B cell (primary cell): Measurements from ENCODE around the gene LMOD2. TPM values are rescaled to one million over a fixed set of nuclear protein-coding genes. Genes with fewer than 3 reads are reported as not detected.

ENCODE experiments used
- ATAC-seq: fragments of 200-7000 bp; cut with Tn5 transposase; one replicate; pipeline ENCODE4 v1.10.0; 2021; ENCODE audit warnings: low read depth, mild to moderate bottlenecking, moderate number of reproducible peaks, moderate library complexity
- CTCF ChIA-PET: fragments of 350-600 bp; sonication (Branson Sonifier 250); formaldehyde crosslinking; loops from one replicate; lab custom pipeline; 2021; ENCODE audit warnings: antibody characterized with exemption, inconsistent platforms; lab: Charles Lee
- POLR2A ChIA-PET: fragments of 350-600 bp; sonication (Branson Sonifier 250); formaldehyde crosslinking; loops from one replicate; lab custom pipeline; 2021; ENCODE audit warnings: antibody characterized with exemption; lab: Charles Lee
- DNase-seq: peaks from one replicate; pipeline ENCODE4 v3.0.0; 2013
- H2AFZ ChIP-seq: 2 replicates; pipeline ENCODE4 v1.6.1; 2012; ENCODE audit warnings: mild to moderate bottlenecking, low read depth, low read length; ENCODE audit not compliant: insufficient read depth, poor library complexity, severe bottlenecking
- H3K27ac ChIP-seq, 2 donors: 1 replicate in 1 of 2; 2 replicates in 1 of 2; pipeline ENCODE4 v1.5.1; 2012 to 2013; ENCODE audit warnings: low read length in 2 of 2, mild to moderate bottlenecking in 2 of 2, moderate library complexity in 1 of 2
- H3K27me3 ChIP-seq, 4 experiments: fragments of 200-600 bp in 1 of 4; sonication (generic) in 1 of 4; replicated peaks in 1 of 4; 1 replicate in 2 of 4; 2 replicates in 2 of 4; pipeline versions ENCODE4 v1.6.1 to v1.7.0; 2013 to 2016; ENCODE audit warnings: low read length in 3 of 4, mild to moderate bottlenecking in 2 of 4, mixed read lengths in 1 of 4, moderate library complexity in 1 of 4; ENCODE audit not compliant: insufficient read depth in 4 of 4, control insufficient read depth in 3 of 4; ENCODE audit errors: control extremely low read depth in 1 of 4
- H3K36me3 ChIP-seq, 2 experiments: replicated peaks in 1 of 2; 1 replicate in 1 of 2; 2 replicates in 1 of 2; pipeline versions ENCODE4 v1.6.1 to v1.7.1; 2013; ENCODE audit warnings: low read length in 1 of 2; ENCODE audit not compliant: insufficient read depth in 2 of 2, control insufficient read depth in 1 of 2; ENCODE audit errors: control extremely low read depth in 1 of 2, extremely low read depth in 1 of 2
- H3K4me1 ChIP-seq, 2 donors: fragments of 200-600 bp in 1 of 2; sonication (generic) in 1 of 2; 1 replicate in 1 of 2; 2 replicates in 1 of 2; pipeline versions ENCODE4 v1.5.1 to v1.6.1; 2013 to 2017; ENCODE audit warnings: low read length in 2 of 2; ENCODE audit not compliant: control insufficient read depth in 2 of 2, insufficient read depth in 2 of 2
- H3K4me2 ChIP-seq: replicated peaks from 2 replicates; pipeline ENCODE3; 2012; ENCODE audit warnings: mild to moderate bottlenecking, low read depth, low read length; ENCODE audit not compliant: poor library complexity, severe bottlenecking
- H3K4me3 ChIP-seq, 5 experiments: fragments of 200-600 bp in 1 of 5; sonication (generic) in 1 of 5; 1 replicate in 3 of 5; 2 replicates in 2 of 5; pipeline versions ENCODE4 v1.5.1 to v1.7.0; 2011 to 2016; ENCODE audit warnings: low read length in 4 of 5, mild to moderate bottlenecking in 4 of 5, low read depth in 2 of 5, control low read depth in 1 of 5, moderate library complexity in 1 of 5; ENCODE audit not compliant: insufficient read depth in 1 of 5; ENCODE audit errors: control extremely low read depth in 1 of 5, extremely low read depth in 1 of 5
- H3K79me2 ChIP-seq: fragments of 200-600 bp; sonication (generic); one replicate; pipeline ENCODE4 v1.6.0; 2016; ENCODE audit warnings: low read length; ENCODE audit not compliant: control insufficient read depth, insufficient read depth
- H3K9ac ChIP-seq: fragments of 200-600 bp; sonication (generic); 2 replicates; pipeline ENCODE4 v1.6.1; 2017; ENCODE audit warnings: mild to moderate bottlenecking, low read length, moderate library complexity
- H3K9me3 ChIP-seq, 3 donors: one replicate each; pipeline versions ENCODE4 v1.6.1 to v1.7.1; 2013; ENCODE audit warnings: low read length in 2 of 3; ENCODE audit not compliant: control insufficient read depth in 2 of 3, insufficient read depth in 1 of 3; ENCODE audit errors: control extremely low read depth in 1 of 3
- H4K20me1 ChIP-seq: 2 replicates; pipeline ENCODE4 v1.6.0; 2012; ENCODE audit warnings: mild to moderate bottlenecking, low read length; ENCODE audit not compliant: insufficient read depth, control insufficient read depth, poor library complexity, severe bottlenecking
- H3K27ac Mint-ChIP-seq: one replicate; pipeline ENCODE4 v1.8.0; 2021; ENCODE audit warnings: mixed read lengths
- H3K27me3 Mint-ChIP-seq: one replicate; pipeline ENCODE4 v1.8.0; 2021; ENCODE audit warnings: mixed read lengths
- H3K4me1 Mint-ChIP-seq: one replicate; pipeline ENCODE4 v1.8.0; 2021; ENCODE audit warnings: mixed read lengths
- H3K4me3 Mint-ChIP-seq: one replicate; pipeline ENCODE4 v1.8.0; 2021; ENCODE audit warnings: mixed read lengths
- H3K9me3 Mint-ChIP-seq: one replicate; pipeline ENCODE4 v1.8.0; 2022; ENCODE audit warnings: mixed read lengths; ENCODE audit not compliant: insufficient read depth
- CTCF ChIP-seq: fragments of 200-600 bp; IDR thresholded peaks from one replicate; pipeline ENCODE4 v1.8.0; 2022; ENCODE audit warnings: antibody characterized with exemption, mild to moderate bottlenecking
- EZH2 ChIP-seq: IDR thresholded peaks from 2 replicates; pipeline ENCODE4 v1.6.1; 2012; ENCODE audit warnings: borderline replicate concordance, low read depth, mild to moderate bottlenecking, moderate library complexity, low read length; ENCODE audit not compliant: insufficient read depth, poor library complexity, severe bottlenecking
- whole genome bisulfite sequencing: methylation state at CpG from one replicate; pipeline ENCODE4 v1.1.5; 2013; ENCODE audit warnings: missing lambda C conversion rate; ENCODE audit not compliant: insufficient coverage; 5-methylcytosine and 5-hydroxymethylcytosine counted together
- intact Hi-C: fragments of 100-400 bp; cut with micrococcal nuclease; formaldehyde crosslinking; loops from one replicate; pipeline ENCODE4 v1.10.0; 2022
- polyA plus RNA-seq: library from polyadenylated mRNA; depleted of rRNA; stranded (reverse); fragments of >200 nt; gene quantifications from 2 replicates; pipeline ENCODE4 v1.2.3, GENCODE V29; 2012
- total RNA-seq, 2 donors: library from RNA; stranded (reverse); fragments of 120-200 nt in 1 of 2; gene quantifications; 1 replicate in 1 of 2; 2 replicates in 1 of 2; pipeline versions ENCODE4 v1.2.3 to v1.2.4, GENCODE V29; 2013 to 2022

LMOD2 gene
- total and polyA plus RNA-seq, 2 donors (not counting 1 experiment from before 2014, with no cell fraction given): not detected

- no peak overlapping the region for H2AFZ ChIP-seq
- H4K20me1 ChIP-seq: no peaks in the 10 kb centered on the region
- Mint-ChIP-seq H3K9me3 (no peaks in the 10 kb centered on the region), H3K4me1 (no peaks in the 10 kb centered on the region), H3K27ac (no peak overlapping the region), H3K4me3 (no peak overlapping the region), H3K27me3 (peaks cover 35% of the 10 kb centered on the region)
- H3K4me2 ChIP-seq: no peak overlapping the region
- no peaks in the 10 kb centered on the region for H3K9me3 ChIP-seq
- H3K36me3 ChIP-seq: no peaks in the 10 kb centered on the region
- ATAC-seq (no peak), DNase-seq (no peak)
- intact Hi-C loops: no loop called here
- no peak overlapping the region for H3K9ac ChIP-seq
- WGBS: 73% methylated on average over 7 of the region's 8 CpGs
- H3K27me3 ChIP-seq: peaks cover 0 to 4% (median 0%) of the 10 kb centered on the region in 4 experiments
- TF ChIP-seq CTCF: no peak
- no peak for TF ChIP-seq EZH2
- H3K79me2 ChIP-seq: no peaks in the 10 kb centered on the region
- H3K4me3 ChIP-seq: no peak overlapping the region
- no peak overlapping the region for H3K27ac ChIP-seq
- ChIA-PET POLR2A (no interaction called here), CTCF (no interaction called here)
- no peaks in the 10 kb centered on the region for H3K4me1 ChIP-seq
Observed at GRCh38 chr7:123660514-123661354, 5.1 kb downstream of the LMOD2 start.

- Histone ChIP-seq H3K4me3 (no peak overlapping the region), H3K36me3 (no peaks in the 10 kb centered on the region), H2AFZ (no peak overlapping the region), H3K9ac (no peak overlapping the region), H3K9me3 (no peaks in the 10 kb centered on the region), H3K4me2 (no peak overlapping the region), H3K27ac (no peak overlapping the region), H4K20me1 (no peaks in the 10 kb centered on the region), H3K4me1 (no peaks in the 10 kb centered on the region), H3K79me2 (no peaks in the 10 kb centered on the region), H3K27me3 (peaks cover 0 to 4% (median 0%) of the 10 kb centered on the region in 4 experiments)
- ATAC-seq (no peak), DNase-seq (no peak)
- POLR2A ChIA-PET: no interaction called here
- TF ChIP-seq EZH2 (no peak), CTCF (no peak)
- intact Hi-C loops: no loop called here
- H3K27me3 Mint-ChIP-seq: peaks cover 34% of the 10 kb centered on the region
- no peaks in the 10 kb centered on the region for H3K9me3 Mint-ChIP-seq
- CTCF ChIA-PET: interaction anchor here (0.6 kb wide), 1 partner anchor 177 kb away, joined by 5 read pairs; no protein-coding TSS in a partner anchor
- no peaks in the 10 kb centered on the region for H3K4me1 Mint-ChIP-seq
- H3K4me3 Mint-ChIP-seq: no peak overlapping the region
- no CpG with 5 or more reads among the region's 1 CpG for WGBS
- no peak overlapping the region for H3K27ac Mint-ChIP-seq
Observed at GRCh38 chr7:123661765-123662164, 6.1 kb downstream of the LMOD2 start.
